Mesothelial cell of epicardium (in vitro differentiated cells): ENCODE results near the gene SLC4A3. TPM values are rescaled to one million over a fixed set of nuclear protein-coding genes. Genes with fewer than 3 reads are reported as not detected.

Experiments used
- DNase-seq, 2 experiments: peaks; one replicate each; pipeline ENCODE4 v3.0.0; 2021; ENCODE audit warnings: low spot score in 2 of 2; ENCODE audit not compliant: unreplicated experiment in 2 of 2
- H3K27ac Mint-ChIP-seq: 2 replicates; pipeline ENCODE4 v1.8.0; 2021; ENCODE audit warnings: mixed read lengths
- H3K27me3 Mint-ChIP-seq: 2 replicates; pipeline ENCODE4 v1.8.0; 2021; ENCODE audit warnings: low read depth, mixed read lengths
- H3K36me3 Mint-ChIP-seq: 2 replicates; pipeline ENCODE4 v1.8.0; 2021; ENCODE audit warnings: mixed read lengths
- H3K4me1 Mint-ChIP-seq: 2 replicates; pipeline ENCODE4 v1.8.0; 2021; ENCODE audit warnings: mixed read lengths
- H3K4me3 Mint-ChIP-seq: 2 replicates; pipeline ENCODE4 v1.8.0; 2021; ENCODE audit warnings: mild to moderate bottlenecking, moderate library complexity, mixed read lengths
- H3K9me3 Mint-ChIP-seq: 2 replicates; pipeline ENCODE4 v1.8.0; 2021; ENCODE audit warnings: mixed read lengths
- CTCF ChIP-seq: fragments of 200-600 bp; sonication (generic); IDR thresholded peaks from one replicate; pipeline ENCODE4 v1.5.0; 2021; ENCODE audit warnings: antibody characterized with exemption; ENCODE audit not compliant: unreplicated experiment
- total RNA-seq: library from RNA; stranded (reverse); gene quantifications from 3 replicates; pipeline ENCODE4 v1.2.1, GENCODE V29; 2021

SLC4A3 gene
- total RNA-seq, 1 donor from 2014 or later: 23.6 TPM

GRCh38 chr2:219593154-219593553 lies 34.3 kb upstream of the SLC4A3 start:
- no peaks in the 10 kb centered on the region for H3K27me3 Mint-ChIP-seq
- no peak overlapping the region for H3K27ac Mint-ChIP-seq
- H3K4me3 Mint-ChIP-seq: no peak overlapping the region
- H3K4me1 Mint-ChIP-seq: peaks cover 46% of the 10 kb centered on the region
- no peak for TF ChIP-seq CTCF
- no peak for DNase-seq
- no peaks in the 10 kb centered on the region for H3K36me3 Mint-ChIP-seq
- H3K9me3 Mint-ChIP-seq: no peaks in the 10 kb centered on the region

GRCh38 chr2:219595256-219595655 lies 32.2 kb upstream of the SLC4A3 start:
- Mint-ChIP-seq H3K4me1 (peaks cover 51% of the 10 kb centered on the region), H3K27me3 (no peaks in the 10 kb centered on the region), H3K9me3 (no peaks in the 10 kb centered on the region), H3K36me3 (no peaks in the 10 kb centered on the region), H3K4me3 (peak overlapping the region; percentile 96), H3K27ac (peak overlapping the region; percentile 100)
- DNase-seq: peak in 1 of 2 experiments; percentile 60
- TF ChIP-seq CTCF: no peak

- Mint-ChIP-seq H3K36me3 (peaks cover 6% of the 10 kb centered on the region), H3K27me3 (no peaks in the 10 kb centered on the region), H3K4me3 (peak overlapping the region; percentile 96), H3K9me3 (no peaks in the 10 kb centered on the region), H3K27ac (peak overlapping the region; percentile 100), H3K4me1 (peaks cover 51% of the 10 kb centered on the region)
- DNase-seq: no peak
- TF ChIP-seq CTCF: no peak
Measured at GRCh38 chr2:219596954-219597551, 30.4 kb upstream of the SLC4A3 start.

- H3K36me3 Mint-ChIP-seq: peaks cover 8% of the 10 kb centered on the region
- no peak for TF ChIP-seq CTCF
- H3K4me3 Mint-ChIP-seq: peak within 1 kb of the TSS; percentile 96
- peak within 1 kb of the TSS; percentile 100 for H3K27ac Mint-ChIP-seq
- H3K9me3 Mint-ChIP-seq: no peaks in the 10 kb centered on the region
- DNase-seq: peak; percentile 84 to 90
- H3K4me1 Mint-ChIP-seq: peaks cover 47% of the 10 kb centered on the region
- H3K27me3 Mint-ChIP-seq: no peaks in the 10 kb centered on the region
Measured at GRCh38 chr2:219597552-219598307, 29.7 kb upstream of the SLC4A3 start, which contains the start of gene STK11IP. STK11IP (plus strand) TSS chr2:219597857; CDS start chr2:219598120, 263 bp downstream.

- no peaks in the 10 kb centered on the region for H3K27me3 Mint-ChIP-seq
- peaks cover 41% of the 10 kb centered on the region for H3K4me1 Mint-ChIP-seq
- peak overlapping the region; percentile 96 for H3K4me3 Mint-ChIP-seq
- H3K27ac Mint-ChIP-seq: peak overlapping the region; percentile 100
- H3K9me3 Mint-ChIP-seq: no peaks in the 10 kb centered on the region
- no peak for DNase-seq
- no peak for TF ChIP-seq CTCF
- peaks cover 8% of the 10 kb centered on the region for H3K36me3 Mint-ChIP-seq
Measured at GRCh38 chr2:219598308-219599078, 28.9 kb upstream of the SLC4A3 start.
